H1 (cell line): ENCODE results near the gene ASCC3. TPM values are rescaled to one million over a fixed set of nuclear protein-coding genes. Genes with fewer than 3 reads are reported as not detected.

ENCODE experiments used
- CTCF ChIA-PET: fragments of 300-600 bp; sonication (Branson Sonifier 250); formaldehyde crosslinking; loops from one replicate; lab custom pipeline; 2021; ENCODE audit not compliant: partially characterized antibody; lab: Charles Lee
- POLR2A ChIA-PET: fragments of 300-600 bp; sonication (Branson Sonifier 250); formaldehyde crosslinking; loops from one replicate; lab custom pipeline; 2021; ENCODE audit warnings: inconsistent platforms; ENCODE audit not compliant: partially characterized antibody; lab: Charles Lee
- DNase-seq, 2 experiments: peaks; one replicate each; pipeline versions ENCODE4 v3.0.0 to v3.0.0-alpha.2; 2010 to 2022; ENCODE audit warnings: low spot score in 2 of 2, low read depth in 1 of 2, mixed read lengths in 1 of 2
- FAIRE-seq: peaks from 2 replicates; lab custom pipeline; 2011; peaks lifted over from hg19 to GRCh38; lab: Jason Lieb, UNC
- H2AFZ ChIP-seq: 2 replicates; pipeline ENCODE4 v1.8.1; 2012; ENCODE audit warnings: low read length, inconsistent platforms
- H2AK5ac ChIP-seq: 2 replicates; pipeline ENCODE4 v1.6.1; 2013; ENCODE audit warnings: low read depth, low read length
- H2BK120ac ChIP-seq: replicated peaks from 2 replicates; pipeline ENCODE3; 2013; ENCODE audit warnings: low read depth, low read length, inconsistent platforms
- H2BK12ac ChIP-seq: 2 replicates; pipeline ENCODE4 v1.6.1; 2013; ENCODE audit warnings: low read depth, low read length
- H2BK15ac ChIP-seq: 2 replicates; pipeline ENCODE4 v1.6.1; 2013; ENCODE audit warnings: low read length
- H2BK20ac ChIP-seq: 2 replicates; pipeline ENCODE4 v1.6.1; 2013; ENCODE audit warnings: low read length
- H2BK5ac ChIP-seq: 2 replicates; pipeline ENCODE4 v1.6.1; 2013; ENCODE audit warnings: low read depth, low read length
- H3K14ac ChIP-seq: 2 replicates; pipeline ENCODE4 v1.6.1; 2013; ENCODE audit warnings: inconsistent platforms; ENCODE audit not compliant: insufficient read length
- H3K18ac ChIP-seq: 2 replicates; pipeline ENCODE4 v1.6.1; 2013; ENCODE audit warnings: low read length; ENCODE audit errors: extremely low read depth
- H3K23ac ChIP-seq: 2 replicates; pipeline ENCODE4 v1.6.1; 2013; ENCODE audit warnings: inconsistent platforms; ENCODE audit not compliant: insufficient read length
- H3K23me2 ChIP-seq: 2 replicates; pipeline ENCODE4 v1.6.1; 2013; ENCODE audit warnings: low read depth, low read length
- H3K27ac ChIP-seq: 2 replicates; pipeline ENCODE4 v1.6.1; 2011; ENCODE audit warnings: low read depth, low read length, inconsistent platforms
- H3K27me3 ChIP-seq, 4 experiments: replicated peaks in 1 of 4; 1 replicate in 1 of 4; 2 replicates in 3 of 4; pipeline versions ENCODE4 v1.6.1 to v1.8.1; 2011 to 2013; ENCODE audit warnings: low read length in 3 of 4, mild to moderate bottlenecking in 3 of 4, inconsistent platforms in 2 of 4, mixed read lengths in 2 of 4, moderate library complexity in 1 of 4; ENCODE audit not compliant: control insufficient read depth in 3 of 4, insufficient read depth in 3 of 4; ENCODE audit errors: extremely low read depth in 1 of 4
- H3K36me3 ChIP-seq, 4 experiments: 2 replicates each; pipeline versions ENCODE4 v1.6.1 to v1.8.1; 2011 to 2013; ENCODE audit warnings: mild to moderate bottlenecking in 4 of 4, low read length in 3 of 4, moderate library complexity in 2 of 4, control low read depth in 1 of 4, inconsistent platforms in 1 of 4; ENCODE audit not compliant: insufficient read depth in 4 of 4, control insufficient read depth in 2 of 4
- H3K4ac ChIP-seq: replicated peaks from 2 replicates; pipeline ENCODE3; 2013; ENCODE audit warnings: low read length, low read depth, mixed read lengths, inconsistent platforms; ENCODE audit not compliant: insufficient read length
- H3K4me1 ChIP-seq, 4 experiments: replicated peaks in 1 of 4; 1 replicate in 1 of 4; 2 replicates in 3 of 4; pipeline versions ENCODE4 v1.6.1 to v1.8.1; 2011 to 2013; ENCODE audit warnings: low read length in 3 of 4, inconsistent platforms in 2 of 4, mixed read lengths in 1 of 4; ENCODE audit not compliant: insufficient read depth in 4 of 4, control insufficient read depth in 3 of 4
- H3K4me2 ChIP-seq, 2 experiments: 2 replicates each; pipeline versions ENCODE4 v1.6.1 to v1.8.1; 2011 to 2013; ENCODE audit warnings: low read depth in 2 of 2, low read length in 2 of 2, control low read depth in 1 of 2, inconsistent platforms in 1 of 2, mild to moderate bottlenecking in 1 of 2; ENCODE audit not compliant: insufficient read depth in 1 of 2
- H3K4me3 ChIP-seq, 4 experiments: fragments of 200-600, 300-600 bp in 1 of 4; sonication (generic), shearing (Covaris generic), sonication (Bioruptor Twin) in 1 of 4; 2 replicates each; pipeline versions ENCODE4 v1.5.1 to v1.8.1; 2011 to 2016; ENCODE audit warnings: low read length in 4 of 4, low read depth in 3 of 4, control low read depth in 2 of 4, inconsistent platforms in 2 of 4, mild to moderate bottlenecking in 2 of 4, mixed read lengths in 1 of 4, moderate library complexity in 1 of 4; ENCODE audit not compliant: insufficient read depth in 2 of 4; ENCODE audit errors: extremely low read depth in 1 of 4
- H3K56ac ChIP-seq: replicated peaks from 2 replicates; pipeline ENCODE3; 2013; ENCODE audit warnings: low read depth, mild to moderate bottlenecking, mixed read lengths, low read length, inconsistent platforms; ENCODE audit not compliant: insufficient read length
- H3K79me1 ChIP-seq: 2 replicates; pipeline ENCODE4 v1.6.1; 2013; ENCODE audit warnings: low read depth, low read length, control low read depth
- H3K79me2 ChIP-seq, 2 experiments: 2 replicates each; pipeline versions ENCODE4 v1.6.1 to v1.8.1; 2012 to 2013; ENCODE audit warnings: low read length in 2 of 2, mild to moderate bottlenecking in 2 of 2, inconsistent platforms in 1 of 2; ENCODE audit not compliant: insufficient read depth in 2 of 2, control insufficient read depth in 1 of 2
- H3K9ac ChIP-seq, 4 experiments: replicated peaks in 1 of 4; 1 replicate in 1 of 4; 2 replicates in 3 of 4; pipeline versions ENCODE4 v1.6.1 to v1.8.1; 2011 to 2013; ENCODE audit warnings: low read depth in 3 of 4, low read length in 3 of 4, control low read depth in 2 of 4, mild to moderate bottlenecking in 2 of 4, moderate library complexity in 2 of 4, inconsistent platforms in 1 of 4; ENCODE audit errors: extremely low read depth in 1 of 4
- H3K9me3 ChIP-seq, 2 experiments: 2 replicates each; pipeline versions ENCODE4 v1.6.1 to v1.8.1; 2012 to 2013; ENCODE audit warnings: mild to moderate bottlenecking in 2 of 2, moderate library complexity in 2 of 2, control low read depth in 1 of 2, inconsistent platforms in 1 of 2, low read depth in 1 of 2, low read length in 1 of 2, mixed read lengths in 1 of 2; ENCODE audit not compliant: insufficient read depth in 2 of 2
- H4K20me1 ChIP-seq, 2 experiments: replicated peaks in 1 of 2; 2 replicates each; pipeline versions ENCODE3 to v1.8.1; 2011 to 2013; ENCODE audit warnings: inconsistent platforms in 2 of 2, low read length in 2 of 2, mild to moderate bottlenecking in 1 of 2; ENCODE audit not compliant: insufficient read depth in 2 of 2, control insufficient read depth in 1 of 2
- H4K5ac ChIP-seq: 2 replicates; pipeline ENCODE4 v1.6.1; 2013; ENCODE audit warnings: low read length, low read depth, mixed read lengths, inconsistent platforms; ENCODE audit not compliant: insufficient read length
- H4K8ac ChIP-seq: 2 replicates; pipeline ENCODE4 v1.8.0; 2013; ENCODE audit warnings: mild to moderate bottlenecking, moderate library complexity, low read length, inconsistent platforms; ENCODE audit not compliant: insufficient read depth; ENCODE audit errors: extremely low read depth
- H4K91ac ChIP-seq: replicated peaks from 2 replicates; pipeline ENCODE3; 2013; ENCODE audit warnings: low read length, mixed read lengths, inconsistent platforms; ENCODE audit not compliant: insufficient read length
- GTF2F1 ChIP-seq: IDR thresholded peaks from 2 replicates; pipeline ENCODE4 v1.6.1; 2012; ENCODE audit warnings: low read depth, low read length, improper control_type of control experiment, borderline replicate concordance
- polyA plus RNA-seq, 7 experiments: library from polyadenylated mRNA; depleted of rRNA in 3 of 7; stranded (reverse) in 5 of 7; unstranded in 2 of 7; fragments of >200 nt in 5 of 7; fragments of 200-250 nt in 2 of 7; gene quantifications; 1 replicate in 5 of 7; 2 replicates in 1 of 7; 4 replicates in 1 of 7; pipeline versions ENCODE4 v1.2.1 to v1.2.3, GENCODE V29; 2011 to 2013; ENCODE audit warnings: missing spikeins in 2 of 7, mixed read lengths in 2 of 7
- total RNA-seq: library from RNA; stranded (reverse); fragmentation: NEBNext Ultra II Directional; extraction: Animal tissue kit (Norgen Biotek cat#: 25700); gene quantifications from 2 replicates; pipeline ENCODE4 v1.2.1, GENCODE V29; 2021

The ASCC3 gene
- total and polyA plus RNA-seq, 2 of the 8 experiments (the other 6 are each of a cell fraction or from before 2014, with no cell fraction given) = 37.5 to 77.8 TPM

- TF ChIP-seq GTF2F1 = no peak
- TF ChIP-seq, all 59 proteins: peak for 0
- no peak overlapping the region for H2AK5ac ChIP-seq
- no peak overlapping the region for H3K4me2 ChIP-seq
- no peaks in the 10 kb centered on the region for H3K79me2 ChIP-seq
- FAIRE-seq (no peak), DNase-seq (no peak)
- H3K36me3 ChIP-seq = no peaks in the 10 kb centered on the region
- peaks cover 0 to 2% of the 10 kb centered on the region in 2 experiments for H4K20me1 ChIP-seq
- no peak overlapping the region for H3K14ac ChIP-seq
- H3K9ac ChIP-seq = no peak overlapping the region
- H4K5ac ChIP-seq = no peak overlapping the region
- H4K8ac ChIP-seq = no peak overlapping the region
- no peak overlapping the region for H2AFZ ChIP-seq
- no peak overlapping the region for H4K91ac ChIP-seq
- POLR2A ChIA-PET = no interaction called here
- no peaks in the 10 kb centered on the region for H3K9me3 ChIP-seq
- no peak overlapping the region for H3K18ac ChIP-seq
- H3K23me2 ChIP-seq = no peaks in the 10 kb centered on the region
- no peak overlapping the region for H2BK20ac ChIP-seq
- H2BK15ac ChIP-seq = no peak overlapping the region
- H3K56ac ChIP-seq = no peak overlapping the region
- no peak overlapping the region for H2BK12ac ChIP-seq
- H3K79me1 ChIP-seq = no peaks in the 10 kb centered on the region
- no peak overlapping the region for H3K23ac ChIP-seq
- H2BK5ac ChIP-seq = no peak overlapping the region
- no peak overlapping the region for H3K4ac ChIP-seq
- H3K27ac ChIP-seq = no peak overlapping the region
- H2BK120ac ChIP-seq = no peak overlapping the region
- no peaks in the 10 kb centered on the region for H3K4me1 ChIP-seq
- no peak overlapping the region for H3K4me3 ChIP-seq
- CTCF ChIA-PET = no interaction called here
- no peaks in the 10 kb centered on the region for H3K27me3 ChIP-seq
Observed at GRCh38 chr6:100780648-100781047, 100.5 kb downstream of the ASCC3 start.
